GM12873 (cell line): Measurements from ENCODE around the gene RNF38.

ENCODE experiments used
- TF ChIP-seq, protein P1 (sequence below): IDR thresholded peaks from 2 replicates; pipeline ENCODE4 v1.5.1; 2012; ENCODE audit warnings: low read depth, mild to moderate bottlenecking, moderate library complexity, low read length, control low read depth; ENCODE audit not compliant: insufficient read depth; ENCODE audit errors: missing control alignments

RNF38 gene

DNA sequence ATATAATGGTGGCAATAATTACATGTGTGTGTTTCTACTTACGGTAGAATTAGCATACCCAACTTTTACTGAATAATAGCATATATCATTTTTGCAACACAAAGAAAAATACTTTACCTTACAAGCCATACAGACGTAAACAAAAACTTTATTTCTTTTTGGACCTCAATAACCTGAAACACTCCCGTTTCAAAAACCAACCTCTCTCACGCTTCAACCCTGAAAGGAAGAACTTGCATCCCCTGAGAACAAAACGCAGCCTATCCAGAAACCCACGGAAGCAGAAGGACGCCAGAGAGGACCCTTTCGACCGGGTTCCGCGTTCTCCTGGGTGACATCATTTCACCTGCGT is at the start of gene RNF38:
Gene RNF38, minus strand, starts transcription at position 290 of the 352 bp plus-strand sequence. Its CDS starts 161 bp downstream, at position 129.
- TF ChIP-seq, protein P1, sequence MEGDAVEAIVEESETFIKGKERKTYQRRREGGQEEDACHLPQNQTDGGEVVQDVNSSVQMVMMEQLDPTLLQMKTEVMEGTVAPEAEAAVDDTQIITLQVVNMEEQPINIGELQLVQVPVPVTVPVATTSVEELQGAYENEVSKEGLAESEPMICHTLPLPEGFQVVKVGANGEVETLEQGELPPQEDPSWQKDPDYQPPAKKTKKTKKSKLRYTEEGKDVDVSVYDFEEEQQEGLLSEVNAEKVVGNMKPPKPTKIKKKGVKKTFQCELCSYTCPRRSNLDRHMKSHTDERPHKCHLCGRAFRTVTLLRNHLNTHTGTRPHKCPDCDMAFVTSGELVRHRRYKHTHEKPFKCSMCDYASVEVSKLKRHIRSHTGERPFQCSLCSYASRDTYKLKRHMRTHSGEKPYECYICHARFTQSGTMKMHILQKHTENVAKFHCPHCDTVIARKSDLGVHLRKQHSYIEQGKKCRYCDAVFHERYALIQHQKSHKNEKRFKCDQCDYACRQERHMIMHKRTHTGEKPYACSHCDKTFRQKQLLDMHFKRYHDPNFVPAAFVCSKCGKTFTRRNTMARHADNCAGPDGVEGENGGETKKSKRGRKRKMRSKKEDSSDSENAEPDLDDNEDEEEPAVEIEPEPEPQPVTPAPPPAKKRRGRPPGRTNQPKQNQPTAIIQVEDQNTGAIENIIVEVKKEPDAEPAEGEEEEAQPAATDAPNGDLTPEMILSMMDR, result no peak

DNA sequence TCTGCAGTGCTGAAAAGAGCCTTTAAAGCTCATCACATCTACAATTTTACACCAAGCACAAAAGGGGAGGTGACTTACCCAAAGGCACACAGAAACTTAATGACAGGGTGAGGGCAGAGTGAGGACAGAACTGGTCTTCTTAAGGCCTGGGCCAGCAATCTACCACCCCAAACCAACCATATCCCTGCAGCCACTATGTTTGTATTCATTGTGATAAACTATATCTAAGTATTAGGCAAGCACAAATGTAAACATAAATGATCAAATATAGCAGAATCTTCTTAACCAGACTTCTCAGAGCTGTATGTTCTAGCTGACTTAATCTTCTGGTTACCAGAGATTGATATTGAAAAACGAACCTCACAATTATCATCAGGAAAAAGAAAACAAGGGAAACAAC is 47.9 kb upstream of the RNF38 start:
- TF ChIP-seq, protein P1, result no peak

DNA sequence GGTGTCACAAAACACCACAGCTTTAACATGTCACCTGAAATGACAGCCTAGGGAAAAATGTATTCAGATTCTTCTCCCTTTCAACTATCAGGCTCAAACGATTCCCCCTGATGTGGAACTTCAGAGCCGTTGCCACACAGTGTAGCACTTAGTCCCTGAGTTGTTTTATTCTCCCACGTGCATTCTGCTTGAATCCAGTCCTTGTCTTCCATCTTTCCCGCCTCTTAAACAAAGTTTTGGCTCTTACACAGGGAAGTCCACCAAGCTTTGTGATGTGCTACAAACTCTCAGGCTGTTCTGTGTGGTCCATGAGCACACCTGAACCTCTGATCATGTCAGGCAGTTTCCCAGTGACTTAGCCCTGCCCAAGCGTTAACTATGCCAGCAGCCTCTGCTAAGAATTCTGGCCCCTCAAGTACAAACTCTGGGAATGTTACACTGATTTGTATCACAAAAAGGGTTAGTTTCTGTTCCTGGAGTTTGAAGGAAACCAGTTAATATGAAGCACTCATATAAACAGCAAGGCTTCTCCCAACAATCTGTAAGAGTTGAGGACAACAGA is 45.8 kb upstream of the RNF38 start:
- TF ChIP-seq, protein P1, result no peak

DNA sequence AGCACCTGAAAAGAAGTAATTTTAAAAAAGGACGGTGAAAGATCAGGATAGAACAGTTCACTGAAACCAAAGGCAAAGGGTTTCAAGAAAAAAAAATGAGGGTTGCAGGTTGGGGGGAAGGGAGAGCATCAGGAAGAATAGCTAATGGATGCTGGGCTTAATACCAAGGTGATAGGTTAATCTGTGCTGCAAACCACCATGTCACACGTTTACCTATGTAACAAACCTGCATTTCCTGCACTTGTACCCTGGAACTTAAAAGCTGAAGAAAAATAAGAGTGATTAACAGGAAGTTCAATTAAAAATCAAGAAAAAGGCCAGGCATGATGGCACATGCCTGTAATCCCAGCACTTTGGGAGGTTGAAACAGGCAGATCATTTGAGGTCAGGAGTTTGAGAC is 44.1 kb upstream of the RNF38 start:
- TF ChIP-seq, protein P1, result no peak

DNA sequence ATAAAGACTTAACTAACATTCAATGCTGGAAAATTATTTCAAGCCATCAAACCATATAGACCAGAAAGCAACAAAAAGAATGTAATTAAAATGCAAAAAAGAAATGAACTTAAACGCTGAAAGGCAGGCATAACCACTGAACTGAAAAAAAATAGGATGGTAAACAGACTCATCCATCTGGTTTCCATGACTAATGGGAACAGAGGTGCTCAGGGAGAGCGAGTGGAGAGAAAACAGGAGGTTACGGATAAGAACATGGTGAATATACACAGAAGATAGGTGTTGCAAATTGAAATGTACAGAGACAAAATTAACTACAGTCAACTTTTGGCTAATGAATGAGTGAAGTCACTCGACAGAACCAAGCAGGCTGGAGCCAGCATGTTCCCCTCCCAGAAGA is 43.5 kb upstream of the RNF38 start:
- TF ChIP-seq, protein P1, result no peak

DNA sequence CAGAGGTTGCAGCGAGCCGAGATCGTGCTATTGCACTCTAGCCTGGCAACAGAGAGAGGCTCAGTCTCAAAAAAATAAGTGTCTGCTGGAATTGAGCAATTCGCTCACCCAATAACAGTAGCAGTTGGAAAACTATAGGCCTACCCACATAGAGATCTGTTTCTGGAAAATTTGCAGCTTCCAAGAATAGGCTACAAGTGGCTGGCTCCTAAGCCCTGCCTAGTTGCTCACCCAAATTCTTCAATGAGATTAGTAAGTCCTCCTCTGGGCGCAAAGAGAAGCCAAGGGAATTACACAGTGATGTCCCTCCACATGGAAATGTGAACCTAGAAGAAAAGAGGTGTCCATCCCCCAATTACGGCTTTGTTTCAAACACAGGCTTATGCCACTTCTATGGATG is 42.6 kb upstream of the RNF38 start:
- TF ChIP-seq, protein P1, result no peak

DNA sequence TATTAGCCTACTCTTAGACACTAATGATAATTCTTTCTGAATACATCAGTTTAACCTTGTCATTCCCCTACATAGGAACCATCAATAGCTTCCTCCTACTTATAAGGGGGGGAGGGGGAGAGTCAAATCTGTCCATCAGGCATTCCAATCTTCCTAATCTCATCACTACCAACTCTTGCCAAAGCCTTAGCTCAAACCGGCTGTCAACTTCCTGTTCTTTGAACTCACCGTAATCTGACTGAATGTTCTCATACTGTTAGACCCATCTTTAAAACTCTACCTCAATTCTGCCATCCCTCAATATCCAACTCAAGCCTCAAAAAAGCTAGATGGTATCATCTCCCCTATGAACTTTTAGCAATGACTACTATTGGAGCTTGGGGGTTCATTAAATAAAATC is 41.9 kb upstream of the RNF38 start:
- TF ChIP-seq, protein P1, result no peak
